Neutrophil (primary cell): ENCODE measurements around the gene TMTC1.

ENCODE experiments used
- H3K27ac ChIP-seq: fragments of 200-600 bp; sonication (generic); 2 replicates; pipeline ENCODE4 v1.5.1; 2016; ENCODE audit warnings: mild to moderate bottlenecking, moderate library complexity
- H3K27me3 ChIP-seq: fragments of 200-600 bp; sonication (generic); 2 replicates; pipeline ENCODE4 v1.6.0; 2016; ENCODE audit warnings: mild to moderate bottlenecking
- H3K36me3 ChIP-seq: fragments of 200-600 bp; sonication (generic); 2 replicates; pipeline ENCODE4 v1.5.1; 2017
- H3K4me1 ChIP-seq, 2 experiments: fragments of 200-600 bp in 1 of 2; sonication (generic) in 1 of 2; 1 replicate in 1 of 2; 2 replicates in 1 of 2; pipeline versions ENCODE4 v1.5.1 to v1.6.1; 2013 to 2016; ENCODE audit warnings: low read depth in 1 of 2, low read length in 1 of 2, mild to moderate bottlenecking in 1 of 2, moderate library complexity in 1 of 2; ENCODE audit not compliant: control insufficient read depth in 1 of 2, insufficient read depth in 1 of 2
- H3K4me3 ChIP-seq, 2 experiments: fragments of 200-600 bp in 1 of 2; sonication (generic) in 1 of 2; 1 replicate in 1 of 2; 2 replicates in 1 of 2; pipeline ENCODE4 v1.5.1; 2013 to 2016; ENCODE audit warnings: low read depth in 1 of 2, low read length in 1 of 2, mild to moderate bottlenecking in 1 of 2, moderate library complexity in 1 of 2
- H3K9me3 ChIP-seq: fragments of 200-600 bp; sonication (generic); 2 replicates; pipeline ENCODE4 v1.5.1; 2016
- TF ChIP-seq, protein P1 (sequence below): fragments of 200-600 bp; sonication (generic); IDR thresholded peaks from 2 replicates; pipeline ENCODE4 v1.5.1; 2016; ENCODE audit warnings: antibody characterized with exemption

The TMTC1 gene

DNA sequence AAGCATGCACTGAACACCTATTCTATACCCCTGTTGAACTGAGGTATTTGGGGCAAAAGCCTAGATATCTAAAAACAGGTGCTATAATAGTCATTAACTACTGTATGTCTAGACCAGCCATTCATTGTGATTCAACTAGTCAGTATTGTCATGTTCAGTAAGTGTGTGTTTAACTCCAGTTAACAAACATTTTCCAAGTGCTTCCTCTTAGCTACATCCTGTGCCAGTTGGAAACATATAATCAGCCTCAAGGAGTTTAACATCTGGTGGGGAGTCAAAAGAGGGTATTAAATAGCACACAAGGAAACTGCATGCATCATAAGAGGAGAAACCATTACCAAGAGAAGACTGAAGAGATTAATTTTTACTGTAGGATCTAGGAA, 20.4 kb downstream of the TMTC1 start:
- Histone ChIP-seq H3K27ac (no peak overlapping the region), H3K36me3 (no peaks in the 10 kb centered on the region)

DNA sequence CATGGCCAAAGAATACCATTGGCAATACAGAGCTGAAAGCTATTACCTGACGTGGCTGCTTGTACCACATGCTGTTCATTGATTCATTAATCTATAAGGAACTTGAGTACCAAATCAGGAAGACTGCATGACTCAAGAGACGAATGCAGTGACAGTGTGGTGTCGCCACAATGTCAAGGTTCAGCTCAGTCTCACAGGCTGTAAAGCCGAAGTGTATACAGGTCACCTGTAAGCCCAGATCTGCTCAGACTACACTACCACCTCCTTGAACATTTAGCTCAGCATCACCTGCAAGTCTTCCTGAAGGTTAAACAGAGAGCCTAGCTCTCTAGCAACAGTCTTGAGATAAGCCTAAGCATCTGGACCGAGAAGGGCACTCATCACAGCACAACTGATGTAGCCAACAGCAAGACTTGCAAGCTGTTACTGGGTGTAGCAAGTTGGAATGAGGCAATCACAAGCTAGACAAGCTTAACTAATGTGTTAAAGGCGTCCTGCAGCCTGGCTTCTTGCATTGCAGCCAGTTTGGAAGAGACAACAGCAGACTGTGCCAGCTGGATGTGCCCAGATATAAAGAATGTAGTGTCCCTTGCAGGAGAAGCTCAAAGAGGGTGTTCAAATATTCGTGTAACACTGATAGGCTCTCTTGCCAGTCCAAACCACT, 21.0 kb downstream of the TMTC1 start:
- Histone ChIP-seq H3K4me1 (no peaks in the 10 kb centered on the region), H3K9me3 (no peaks in the 10 kb centered on the region), H3K27me3 (no peaks in the 10 kb centered on the region), H3K36me3 (no peaks in the 10 kb centered on the region), H3K27ac (no peak overlapping the region), H3K4me3 (no peak overlapping the region)
- TF ChIP-seq, protein P1, sequence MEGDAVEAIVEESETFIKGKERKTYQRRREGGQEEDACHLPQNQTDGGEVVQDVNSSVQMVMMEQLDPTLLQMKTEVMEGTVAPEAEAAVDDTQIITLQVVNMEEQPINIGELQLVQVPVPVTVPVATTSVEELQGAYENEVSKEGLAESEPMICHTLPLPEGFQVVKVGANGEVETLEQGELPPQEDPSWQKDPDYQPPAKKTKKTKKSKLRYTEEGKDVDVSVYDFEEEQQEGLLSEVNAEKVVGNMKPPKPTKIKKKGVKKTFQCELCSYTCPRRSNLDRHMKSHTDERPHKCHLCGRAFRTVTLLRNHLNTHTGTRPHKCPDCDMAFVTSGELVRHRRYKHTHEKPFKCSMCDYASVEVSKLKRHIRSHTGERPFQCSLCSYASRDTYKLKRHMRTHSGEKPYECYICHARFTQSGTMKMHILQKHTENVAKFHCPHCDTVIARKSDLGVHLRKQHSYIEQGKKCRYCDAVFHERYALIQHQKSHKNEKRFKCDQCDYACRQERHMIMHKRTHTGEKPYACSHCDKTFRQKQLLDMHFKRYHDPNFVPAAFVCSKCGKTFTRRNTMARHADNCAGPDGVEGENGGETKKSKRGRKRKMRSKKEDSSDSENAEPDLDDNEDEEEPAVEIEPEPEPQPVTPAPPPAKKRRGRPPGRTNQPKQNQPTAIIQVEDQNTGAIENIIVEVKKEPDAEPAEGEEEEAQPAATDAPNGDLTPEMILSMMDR: no peak

More for the DNA sequence above, 20.4 kb downstream of the TMTC1 start:
- no peak overlapping the region for H3K4me3 ChIP-seq
- no peaks in the 10 kb centered on the region for H3K4me1 ChIP-seq
- no peaks in the 10 kb centered on the region for H3K27me3 ChIP-seq
- H3K9me3 ChIP-seq: no peaks in the 10 kb centered on the region
- TF ChIP-seq, protein P1: no peak

DNA sequence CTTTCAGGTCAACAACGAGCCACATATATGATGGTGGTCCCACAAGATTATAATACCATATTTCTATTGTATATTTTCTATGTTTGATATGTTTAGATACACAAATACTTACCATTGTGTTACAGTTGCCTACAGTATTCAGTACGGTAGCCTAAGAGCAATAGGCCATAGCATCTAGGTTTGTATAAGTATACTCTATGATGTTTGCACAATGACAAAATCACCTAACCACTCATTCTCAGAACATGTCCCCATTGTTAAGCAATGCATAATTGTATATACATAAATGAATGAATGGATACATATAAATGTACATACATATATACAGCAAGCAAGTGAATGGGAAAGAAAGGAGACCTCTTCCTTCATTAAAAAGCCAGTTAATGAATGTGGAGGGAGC, 23.8 kb downstream of the TMTC1 start:
- no peak overlapping the region for H3K27ac ChIP-seq
- H3K4me3 ChIP-seq: no peak overlapping the region
- H3K27me3 ChIP-seq: no peaks in the 10 kb centered on the region
- H3K36me3 ChIP-seq: no peaks in the 10 kb centered on the region
- TF ChIP-seq, protein P1: no peak
- H3K4me1 ChIP-seq: no peaks in the 10 kb centered on the region
- no peaks in the 10 kb centered on the region for H3K9me3 ChIP-seq

DNA sequence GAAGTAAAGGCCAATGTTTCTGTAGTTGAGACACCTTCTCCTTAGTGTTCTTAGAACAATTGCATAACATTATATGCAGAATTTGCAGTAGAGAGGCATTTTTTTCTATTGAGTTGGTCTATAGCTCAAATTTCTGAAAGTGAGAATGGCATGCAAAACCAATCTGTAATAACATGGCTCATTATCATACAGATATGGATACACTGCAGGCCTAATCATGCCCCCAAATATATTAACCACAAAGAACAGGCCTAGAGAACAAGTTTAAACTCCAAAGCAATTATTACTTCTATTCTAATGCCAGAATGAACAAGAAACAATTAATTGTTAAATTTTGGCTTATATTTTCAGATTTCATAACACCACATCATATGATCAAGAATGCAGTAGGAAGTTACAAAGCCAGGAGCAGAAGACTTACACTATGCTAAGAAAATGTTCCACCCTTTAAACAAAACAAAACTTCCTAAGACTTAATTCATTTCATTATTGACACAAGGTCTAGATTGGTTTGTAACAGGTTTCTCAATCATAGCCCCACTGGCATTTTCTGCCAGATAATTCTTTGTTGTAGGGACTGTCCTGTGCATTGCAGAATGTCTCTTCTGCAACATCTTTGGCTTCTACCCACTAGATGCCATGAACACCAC, 26.9 kb downstream of the TMTC1 start:
- Histone ChIP-seq H3K4me1 (no peaks in the 10 kb centered on the region), H3K36me3 (no peaks in the 10 kb centered on the region), H3K4me3 (no peak overlapping the region), H3K9me3 (no peaks in the 10 kb centered on the region), H3K27me3 (no peaks in the 10 kb centered on the region), H3K27ac (no peak overlapping the region)
- TF ChIP-seq, protein P1: no peak

DNA sequence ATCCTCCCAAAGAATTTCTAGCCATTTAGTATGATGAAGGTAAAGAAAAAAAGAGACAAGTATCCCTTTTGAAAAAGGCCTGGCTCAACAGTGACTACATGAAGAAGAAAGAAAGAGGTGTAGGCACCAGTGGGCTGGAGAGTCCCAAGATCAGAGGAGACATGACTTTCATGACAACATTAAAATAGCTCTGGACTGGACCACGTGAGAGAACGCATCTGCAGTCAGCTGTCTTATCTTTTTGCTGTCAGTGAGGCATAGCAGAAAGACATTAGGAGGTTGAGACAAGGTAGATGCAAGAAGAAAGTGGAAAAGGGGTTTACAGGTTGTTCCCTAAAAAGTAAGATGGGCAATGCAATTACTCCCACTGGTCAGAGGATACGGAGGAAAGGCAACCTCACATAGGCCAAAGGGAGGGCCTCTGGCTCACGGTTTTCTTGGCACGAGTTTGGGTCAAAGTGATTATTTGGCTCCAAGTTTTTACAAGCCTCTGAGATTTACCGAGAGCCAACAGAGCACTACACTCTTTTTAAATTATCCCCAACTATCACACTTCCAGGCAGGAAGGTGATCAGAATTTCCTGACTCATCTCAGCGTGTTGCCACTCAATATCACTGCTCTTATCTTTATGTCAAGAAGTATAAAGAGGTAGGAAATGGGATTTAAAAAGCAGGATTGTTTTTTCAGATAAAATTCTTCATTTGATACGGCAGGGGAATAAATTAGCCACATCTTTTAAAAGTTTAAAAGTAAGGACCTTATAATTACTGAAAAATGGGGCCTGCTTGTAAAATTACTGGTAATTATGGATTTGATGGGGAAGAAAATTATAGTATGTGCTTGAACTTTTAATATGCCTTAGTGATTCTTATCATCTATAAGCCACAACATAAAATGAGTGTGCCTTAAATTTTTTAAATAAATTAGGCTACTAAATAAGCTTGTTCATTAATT, 29.2 kb downstream of the TMTC1 start:
- H3K36me3 ChIP-seq: no peaks in the 10 kb centered on the region

More for the DNA sequence above, 29.2 kb downstream of the TMTC1 start:
- Histone ChIP-seq H3K4me3 (no peak overlapping the region), H3K27me3 (no peaks in the 10 kb centered on the region), H3K27ac (no peak overlapping the region), H3K4me1 (no peaks in the 10 kb centered on the region), H3K9me3 (no peaks in the 10 kb centered on the region)
- TF ChIP-seq, protein P1: no peak
